A673 (cell line): ENCODE results near the gene UGT1A8. TPM values are rescaled to one million over a fixed set of nuclear protein-coding genes. Genes with fewer than 3 reads are reported as not detected.

Source experiments
- BruUV-seq: library from RNA; stranded (reverse); fragments of 400-500 nt; replicated peaks from 2 replicates; lab custom pipeline; 2021; lab: Mats Ljungman, UMichigan
- CTCF ChIA-PET: fragments of 300-600 bp; sonication (Branson Sonifier 250); formaldehyde crosslinking; loops from one replicate; lab custom pipeline; 2022; ENCODE audit warnings: antibody characterized with exemption; lab: Charles Lee
- POLR2A ChIA-PET: fragments of 300-600 bp; sonication (Branson Sonifier 250); formaldehyde crosslinking; loops from one replicate; lab custom pipeline; 2022; ENCODE audit warnings: antibody characterized with exemption; ENCODE audit not compliant: low non-redundant PET; lab: Charles Lee
- DNase-seq: peaks from one replicate; pipeline ENCODE4 v3.0.0-alpha.2; 2015; ENCODE audit warnings: low spot score
- H3K27ac ChIP-seq: fragments of 200-600 bp; sonication (generic); 2 replicates; pipeline ENCODE4 v1.5.1; 2016; ENCODE audit warnings: mixed run types, low read depth, mild to moderate bottlenecking, mixed read lengths, antibody characterized with exemption, low read length; ENCODE audit not compliant: poor library complexity, severe bottlenecking
- H3K27me3 ChIP-seq: fragments of 200-600 bp; sonication (generic); replicated peaks from 2 replicates; pipeline ENCODE4 v1.6.1; 2017; ENCODE audit warnings: mixed run types, low read depth, mild to moderate bottlenecking, mixed read lengths, antibody characterized with exemption, low read length; ENCODE audit not compliant: insufficient read depth, poor library complexity
- H3K36me3 ChIP-seq: fragments of 200-600 bp; sonication (generic); 2 replicates; pipeline ENCODE4 v1.6.1; 2016; ENCODE audit warnings: mixed run types, mild to moderate bottlenecking, mixed read lengths, antibody characterized with exemption, low read length; ENCODE audit not compliant: insufficient read depth, poor library complexity, severe bottlenecking
- H3K4me1 ChIP-seq: fragments of 200-600 bp; sonication (generic); 2 replicates; pipeline ENCODE4 v1.6.1; 2017; ENCODE audit warnings: mixed run types, mild to moderate bottlenecking, mixed read lengths, antibody characterized with exemption, low read length; ENCODE audit not compliant: insufficient read depth, poor library complexity, severe bottlenecking
- H3K4me3 ChIP-seq: fragments of 200-600 bp; sonication (generic); 2 replicates; pipeline ENCODE4 v1.5.1; 2016; ENCODE audit warnings: low read depth, mixed run types, mild to moderate bottlenecking, mixed read lengths, low read length; ENCODE audit not compliant: poor library complexity, severe bottlenecking
- H3K9me3 ChIP-seq: fragments of 200-600 bp; sonication (generic); 2 replicates; pipeline ENCODE4 v1.6.1; 2016; ENCODE audit warnings: mixed run types, low read depth, mild to moderate bottlenecking, mixed read lengths, antibody characterized with exemption, low read length; ENCODE audit not compliant: poor library complexity, severe bottlenecking
- EZH2 ChIP-seq: fragments of 200-600 bp; sonication (generic); IDR thresholded peaks from 2 replicates; pipeline ENCODE4 v1.6.1; 2017; ENCODE audit warnings: borderline replicate concordance, low read depth, mild to moderate bottlenecking, mixed read lengths, antibody characterized with exemption, low read length; ENCODE audit not compliant: poor library complexity, severe bottlenecking
- intact Hi-C: fragments of 100-400 bp; cut with micrococcal nuclease; formaldehyde crosslinking; loops from one replicate; pipeline ENCODE4 v1.10.0; 2022; ENCODE audit not compliant: unreplicated experiment
- total RNA-seq: library from RNA; stranded (reverse); gene quantifications from 2 replicates; pipeline ENCODE4 v1.2.3, GENCODE V29; 2021
- TF ChIP-seq, protein P1 (sequence below): fragments of 300-800, 200-600 bp; sonication (generic); conservative IDR thresholded peaks from 2 replicates; pipeline ENCODE4 v1.5.1; 2017; ENCODE audit warnings: low read depth, mild to moderate bottlenecking, antibody characterized with exemption, low read length, moderate library complexity, mixed read lengths

The UGT1A8 gene
- total RNA-seq, 1 experiment from 2014 or later, result not detected

- ChIA-PET CTCF (no interaction called here), POLR2A (no interaction called here)
- TF ChIP-seq, protein P1, sequence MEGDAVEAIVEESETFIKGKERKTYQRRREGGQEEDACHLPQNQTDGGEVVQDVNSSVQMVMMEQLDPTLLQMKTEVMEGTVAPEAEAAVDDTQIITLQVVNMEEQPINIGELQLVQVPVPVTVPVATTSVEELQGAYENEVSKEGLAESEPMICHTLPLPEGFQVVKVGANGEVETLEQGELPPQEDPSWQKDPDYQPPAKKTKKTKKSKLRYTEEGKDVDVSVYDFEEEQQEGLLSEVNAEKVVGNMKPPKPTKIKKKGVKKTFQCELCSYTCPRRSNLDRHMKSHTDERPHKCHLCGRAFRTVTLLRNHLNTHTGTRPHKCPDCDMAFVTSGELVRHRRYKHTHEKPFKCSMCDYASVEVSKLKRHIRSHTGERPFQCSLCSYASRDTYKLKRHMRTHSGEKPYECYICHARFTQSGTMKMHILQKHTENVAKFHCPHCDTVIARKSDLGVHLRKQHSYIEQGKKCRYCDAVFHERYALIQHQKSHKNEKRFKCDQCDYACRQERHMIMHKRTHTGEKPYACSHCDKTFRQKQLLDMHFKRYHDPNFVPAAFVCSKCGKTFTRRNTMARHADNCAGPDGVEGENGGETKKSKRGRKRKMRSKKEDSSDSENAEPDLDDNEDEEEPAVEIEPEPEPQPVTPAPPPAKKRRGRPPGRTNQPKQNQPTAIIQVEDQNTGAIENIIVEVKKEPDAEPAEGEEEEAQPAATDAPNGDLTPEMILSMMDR, result 0 out of 2 replicates have a peak, but pooled peaks have one; percentile 14
- TF ChIP-seq EZH2, result no peak
- BruUV-seq, result no TSS peak
- Histone ChIP-seq H3K36me3 (no peaks in the 10 kb centered on the region), H3K27me3 (no peaks in the 10 kb centered on the region), H3K9me3 (no peaks in the 10 kb centered on the region), H3K27ac (no peak overlapping the region), H3K4me3 (no peak overlapping the region), H3K4me1 (no peaks in the 10 kb centered on the region)
- peak; percentile 22 for DNase-seq
- intact Hi-C loops, result no loop called here
These were observed 57.6 kb downstream of the UGT1A8 start for GRCh38 chr2:233674995-233675394.

DNA sequence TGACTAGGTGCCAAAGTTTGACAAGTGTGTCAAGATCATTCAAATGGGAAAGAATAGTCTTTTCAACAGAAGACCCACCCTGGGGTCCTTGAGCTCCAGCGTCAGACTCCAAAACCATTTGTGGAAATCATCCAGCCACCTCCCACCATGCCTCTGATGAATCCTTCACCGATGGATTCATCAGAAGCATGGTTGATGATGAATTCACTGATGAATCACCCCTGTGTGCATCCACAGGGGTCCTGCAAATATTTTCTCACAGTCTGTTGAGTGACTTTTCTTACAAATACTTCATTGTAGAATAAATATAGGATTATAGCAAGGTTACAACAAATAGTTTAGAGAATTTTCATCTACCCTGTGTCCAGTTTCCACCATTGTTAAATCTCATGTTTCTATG is 58.6 kb downstream of the UGT1A8 start:
- ChIA-PET POLR2A (no interaction called here), CTCF (no interaction called here)
- intact Hi-C loops, result no loop called here
- H3K27ac ChIP-seq, result no peak overlapping the region
- BruUV-seq, result no TSS peak
- DNase-seq, result peak; percentile 28
- no peak overlapping the region for H3K4me3 ChIP-seq
- no peak for TF ChIP-seq EZH2
- TF ChIP-seq, protein P1, result no peak
- H3K36me3 ChIP-seq, result no peaks in the 10 kb centered on the region
- H3K4me1 ChIP-seq, result no peaks in the 10 kb centered on the region
- H3K9me3 ChIP-seq, result no peaks in the 10 kb centered on the region
- H3K27me3 ChIP-seq, result no peaks in the 10 kb centered on the region

- no peak overlapping the region for H3K27ac ChIP-seq
- BruUV-seq, result no TSS peak
- TF ChIP-seq EZH2, result no peak
- TF ChIP-seq, protein P1, result no peak
- no peaks in the 10 kb centered on the region for H3K9me3 ChIP-seq
- no peaks in the 10 kb centered on the region for H3K27me3 ChIP-seq
- DNase-seq, result no peak
- ChIA-PET CTCF (no interaction called here), POLR2A (no interaction called here)
- H3K4me3 ChIP-seq, result no peak overlapping the region
- H3K4me1 ChIP-seq, result no peaks in the 10 kb centered on the region
- H3K36me3 ChIP-seq, result no peaks in the 10 kb centered on the region
- intact Hi-C loops, result no loop called here
These were observed 61.8 kb downstream of the UGT1A8 start for GRCh38 chr2:233679196-233679595.
